H9 (cell line): Measurements from ENCODE around the gene CLEC10A. TPM values are rescaled to one million over a fixed set of nuclear protein-coding genes. Genes with fewer than 3 reads are reported as not detected.

ENCODE experiments used
- DNase-seq: peaks from one replicate; pipeline ENCODE4 v3.0.0-alpha.2; 2017
- H2AFZ ChIP-seq: one replicate; pipeline ENCODE4 v1.6.1; 2013; ENCODE audit warnings: mild to moderate bottlenecking, low read length, control low read depth, moderate library complexity
- H2AK5ac ChIP-seq: 2 replicates; pipeline ENCODE4 v1.6.1; 2013; ENCODE audit warnings: low read length, control low read depth, mixed read lengths; ENCODE audit not compliant: insufficient read length
- H2BK120ac ChIP-seq: one replicate; pipeline ENCODE4 v1.6.1; 2013; ENCODE audit warnings: low read depth, mild to moderate bottlenecking, low read length, control low read depth, inconsistent platforms; ENCODE audit not compliant: poor library complexity, severe bottlenecking
- H2BK12ac ChIP-seq: 2 replicates; pipeline ENCODE4 v1.6.1; 2013; ENCODE audit warnings: low read length, control low read depth, mixed read lengths, low read depth; ENCODE audit not compliant: insufficient read length
- H2BK15ac ChIP-seq: 2 replicates; pipeline ENCODE4 v1.6.1; 2013; ENCODE audit warnings: low read depth, low read length, control low read depth
- H2BK20ac ChIP-seq: one replicate; pipeline ENCODE4 v1.6.1; 2013; ENCODE audit warnings: low read depth, mild to moderate bottlenecking, low read length, control low read depth, inconsistent platforms; ENCODE audit not compliant: poor library complexity, severe bottlenecking
- H2BK5ac ChIP-seq: 2 replicates; pipeline ENCODE4 v1.6.1; 2013; ENCODE audit warnings: low read length, control low read depth, mixed read lengths; ENCODE audit not compliant: insufficient read length
- H3K14ac ChIP-seq: 2 replicates; pipeline ENCODE4 v1.6.1; 2013; ENCODE audit warnings: low read length, control low read depth; ENCODE audit not compliant: insufficient read depth
- H3K18ac ChIP-seq: 2 replicates; pipeline ENCODE4 v1.6.1; 2013; ENCODE audit warnings: low read depth, mild to moderate bottlenecking, mixed read lengths, low read length, control low read depth; ENCODE audit not compliant: insufficient read length
- H3K23ac ChIP-seq: 2 replicates; pipeline ENCODE4 v1.6.1; 2013; ENCODE audit warnings: low read length, control low read depth, mixed read lengths, low read depth; ENCODE audit not compliant: insufficient read length
- H3K23me2 ChIP-seq: 2 replicates; pipeline ENCODE4 v1.6.1; 2013; ENCODE audit warnings: low read depth, mild to moderate bottlenecking, mixed read lengths, low read length, control low read depth; ENCODE audit not compliant: insufficient read length, poor library complexity, severe bottlenecking
- H3K27ac ChIP-seq: 2 replicates; pipeline ENCODE4 v1.5.1; 2013; ENCODE audit warnings: low read length, control low read depth, mixed read lengths, low read depth; ENCODE audit not compliant: insufficient read length
- H3K27me3 ChIP-seq: 2 replicates; pipeline ENCODE4 v1.6.1; 2013; ENCODE audit warnings: low read length, control low read depth, inconsistent platforms; ENCODE audit not compliant: insufficient read depth
- H3K4ac ChIP-seq: 2 replicates; pipeline ENCODE4 v1.6.1; 2013; ENCODE audit warnings: low read depth, mild to moderate bottlenecking, control low read depth, inconsistent platforms, low read length, moderate library complexity
- H3K4me1 ChIP-seq: 2 replicates; pipeline ENCODE4 v1.6.1; 2013; ENCODE audit warnings: low read length, control low read depth, inconsistent platforms; ENCODE audit not compliant: insufficient read depth
- H3K4me2 ChIP-seq: 2 replicates; pipeline ENCODE4 v1.6.1; 2013; ENCODE audit warnings: low read length, control low read depth, mixed read lengths; ENCODE audit not compliant: insufficient read length, insufficient read depth
- H3K56ac ChIP-seq: 2 replicates; pipeline ENCODE4 v1.6.1; 2013; ENCODE audit warnings: low read depth, mild to moderate bottlenecking, mixed read lengths, low read length, control low read depth; ENCODE audit not compliant: insufficient read length
- H3K79me1 ChIP-seq: 2 replicates; pipeline ENCODE4 v1.6.1; 2013; ENCODE audit warnings: low read depth, mild to moderate bottlenecking, moderate library complexity, low read length, control low read depth, inconsistent platforms; ENCODE audit not compliant: insufficient read depth, poor library complexity, severe bottlenecking
- H3K79me2 ChIP-seq: 2 replicates; pipeline ENCODE4 v1.6.1; 2013; ENCODE audit warnings: low read length, control low read depth, inconsistent platforms; ENCODE audit not compliant: insufficient read depth
- H3K9ac ChIP-seq: 2 replicates; pipeline ENCODE4 v1.6.1; 2013; ENCODE audit warnings: low read length, control low read depth, mixed read lengths; ENCODE audit not compliant: insufficient read length; ENCODE audit errors: extremely low read depth
- H3K9me3 ChIP-seq: one replicate; pipeline ENCODE4 v1.6.1; 2013; ENCODE audit warnings: low read depth, low read length, inconsistent platforms; ENCODE audit not compliant: control insufficient read depth
- H3T11ph ChIP-seq: one replicate; pipeline ENCODE4 v1.6.1; 2013; ENCODE audit warnings: mild to moderate bottlenecking, low read length, control low read depth, inconsistent platforms
- H4K20me1 ChIP-seq: one replicate; pipeline ENCODE4 v1.6.1; 2013; ENCODE audit not compliant: control insufficient read depth, insufficient read length, insufficient read depth
- H4K5ac ChIP-seq: 2 replicates; pipeline ENCODE4 v1.6.1; 2013; ENCODE audit warnings: low read depth, mild to moderate bottlenecking, mixed read lengths, low read length, control low read depth; ENCODE audit not compliant: insufficient read length
- H4K8ac ChIP-seq: replicated peaks from 2 replicates; pipeline ENCODE4 v1.6.1; 2013; ENCODE audit warnings: low read length, control low read depth, mixed read lengths, low read depth; ENCODE audit not compliant: insufficient read length
- H4K91ac ChIP-seq: 2 replicates; pipeline ENCODE4 v1.6.1; 2013; ENCODE audit warnings: low read depth, mild to moderate bottlenecking, moderate library complexity, mixed read lengths, low read length, control low read depth; ENCODE audit not compliant: insufficient read length
- H3K27ac Mint-ChIP-seq, 3 experiments: 2 replicates in 2 of 3; 3 replicates in 1 of 3; pipeline ENCODE4 v1.8.0; 2020 to 2021; ENCODE audit warnings: mixed read lengths in 3 of 3, mild to moderate bottlenecking in 1 of 3, moderate library complexity in 1 of 3
- H3K27me3 Mint-ChIP-seq: 2 replicates; pipeline ENCODE4 v1.8.0; 2021; ENCODE audit warnings: low read depth, mild to moderate bottlenecking, moderate library complexity, mixed read lengths
- H3K36me3 Mint-ChIP-seq, 3 experiments: 2 replicates in 2 of 3; 3 replicates in 1 of 3; pipeline ENCODE4 v1.8.0; 2020 to 2021; ENCODE audit warnings: low read depth in 3 of 3, mixed read lengths in 3 of 3; ENCODE audit not compliant: insufficient read depth in 1 of 3
- H3K4me1 Mint-ChIP-seq, 2 experiments: 2 replicates each; pipeline ENCODE4 v1.8.0; 2020; ENCODE audit warnings: mixed read lengths in 2 of 2
- H3K4me3 Mint-ChIP-seq, 2 experiments: 2 replicates in 1 of 2; 3 replicates in 1 of 2; pipeline ENCODE4 v1.8.0; 2020 to 2021; ENCODE audit warnings: mild to moderate bottlenecking in 2 of 2, mixed read lengths in 2 of 2, moderate library complexity in 1 of 2
- H3K9me3 Mint-ChIP-seq, 2 experiments: 2 replicates in 1 of 2; 3 replicates in 1 of 2; pipeline ENCODE4 v1.8.0; 2020; ENCODE audit warnings: mild to moderate bottlenecking in 2 of 2, mixed read lengths in 2 of 2, moderate library complexity in 1 of 2
- WGBS: extraction: QIAGEN DNeasy Blood & Tissue Kit; methylation state at CpG from one replicate; pipeline ENCODE4 v1.1.7; 2013; ENCODE audit warnings: missing lambda C conversion rate, low lambda C conversion rate, mixed read lengths; ENCODE audit not compliant: insufficient read length; ENCODE audit errors: extremely low coverage; 5-methylcytosine and 5-hydroxymethylcytosine counted together
- long read RNA-seq: library from polyadenylated mRNA; unstranded; transcript quantifications from one replicate; pipeline ENCODE4 v2.0.0, GENCODE V29; 2020
- total RNA-seq: library from RNA; stranded (reverse); gene quantifications from 2 replicates; pipeline ENCODE4 v1.2.1, GENCODE V29; 2021
- TF ChIP-seq, protein P1 (sequence below): fragments of 200-600 bp; sonication (generic); conservative IDR thresholded peaks from 3 replicates; pipeline ENCODE4 v1.8.0; 2021; ENCODE audit warnings: antibody characterized with exemption, mild to moderate bottlenecking

CLEC10A gene
- not detected in 2 replicates for total RNA-seq
- long read RNA-seq, result 0 reads

DNA sequence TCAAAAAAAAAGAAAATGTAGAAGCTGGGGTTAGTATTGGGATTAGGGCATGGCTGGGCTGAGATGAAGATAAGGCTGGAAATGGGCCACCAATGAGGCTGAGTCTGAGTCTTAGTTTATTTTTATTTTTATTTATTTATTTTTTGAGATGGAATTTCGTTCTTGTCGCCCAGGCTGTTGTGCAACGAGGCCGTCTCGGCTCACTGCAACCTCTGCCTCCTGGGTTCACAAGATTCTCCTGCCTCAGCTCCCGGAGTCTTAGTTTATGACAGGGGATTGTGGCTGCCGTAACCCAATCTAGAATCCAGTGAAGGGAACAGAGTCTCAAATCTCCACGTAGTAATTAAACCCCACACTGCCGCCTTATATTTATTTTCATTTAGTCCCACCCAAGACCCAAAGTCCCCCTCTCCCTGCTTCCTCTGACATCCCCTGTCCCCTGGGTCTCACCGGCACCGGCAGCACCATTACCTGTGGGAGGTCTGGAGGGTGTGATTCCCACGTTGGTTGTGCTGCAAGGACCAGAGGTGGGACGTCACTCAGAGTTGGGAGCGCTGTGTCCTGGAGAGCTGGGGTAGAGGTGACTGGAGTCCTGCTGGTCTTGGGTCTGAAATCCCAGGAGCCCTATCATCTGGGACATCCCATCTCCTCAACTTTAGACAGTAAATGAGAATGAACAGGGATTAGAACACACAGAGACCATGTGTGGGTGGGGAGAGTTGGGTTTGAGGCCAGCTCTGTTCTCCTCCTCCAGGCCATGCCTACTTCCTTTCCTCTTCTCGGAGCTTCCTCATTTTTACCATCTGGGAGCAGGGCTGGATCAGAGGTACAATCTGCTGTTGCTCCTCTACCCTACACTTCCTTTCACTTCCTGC, at the start of gene CLEC10A:
Gene CLEC10A, minus strand, starts transcription at position 671 of the 875 bp plus-strand sequence. CDS start 1,439 bp downstream, outside the sequence.
- no CpG with 5 or more reads among the region's 15 CpGs for WGBS
- no peak within 1 kb of the TSS for H2BK5ac ChIP-seq
- H2BK120ac ChIP-seq, result no peak within 1 kb of the TSS
- H2BK20ac ChIP-seq, result no peak within 1 kb of the TSS
- H3K4me1 ChIP-seq, result no peaks in the 10 kb centered on the region
- H3K79me1 ChIP-seq, result no peaks in the 10 kb centered on the region
- Mint-ChIP-seq H3K27me3 (peaks cover 16% of the 10 kb centered on the region), H3K27ac (no peak within 1 kb of the TSS; a peak in 1 of 7 replicates), H3K9me3 (peaks cover 0 to 6% of the 10 kb centered on the region in 2 experiments; a peak in 1 of 5 replicates), H3K4me1 (0 out of 4 replicates have a peak, but pooled peaks cover 0 to 2% of the 10 kb centered on the region in 2 experiments), H3K4me3 (no peak within 1 kb of the TSS; a peak in 1 of 5 replicates), H3K36me3 (no peaks in the 10 kb centered on the region)
- no peak within 1 kb of the TSS for H3T11ph ChIP-seq
- no peaks in the 10 kb centered on the region for H3K23me2 ChIP-seq
- no peak within 1 kb of the TSS for H3K56ac ChIP-seq
- H2AK5ac ChIP-seq, result no peak within 1 kb of the TSS
- H4K91ac ChIP-seq, result no peak within 1 kb of the TSS
- no peak within 1 kb of the TSS for H4K8ac ChIP-seq
- no peak within 1 kb of the TSS for H3K23ac ChIP-seq
- H3K27me3 ChIP-seq, result no peaks in the 10 kb centered on the region; the same call in 1 of the 2 replicates
- H3K9me3 ChIP-seq, result no peaks in the 10 kb centered on the region
- H3K27ac ChIP-seq, result no peak within 1 kb of the TSS
- no peak within 1 kb of the TSS for H4K5ac ChIP-seq
- H3K79me2 ChIP-seq, result no peaks in the 10 kb centered on the region
- no peak within 1 kb of the TSS for H2BK15ac ChIP-seq
- TF ChIP-seq, protein P1, sequence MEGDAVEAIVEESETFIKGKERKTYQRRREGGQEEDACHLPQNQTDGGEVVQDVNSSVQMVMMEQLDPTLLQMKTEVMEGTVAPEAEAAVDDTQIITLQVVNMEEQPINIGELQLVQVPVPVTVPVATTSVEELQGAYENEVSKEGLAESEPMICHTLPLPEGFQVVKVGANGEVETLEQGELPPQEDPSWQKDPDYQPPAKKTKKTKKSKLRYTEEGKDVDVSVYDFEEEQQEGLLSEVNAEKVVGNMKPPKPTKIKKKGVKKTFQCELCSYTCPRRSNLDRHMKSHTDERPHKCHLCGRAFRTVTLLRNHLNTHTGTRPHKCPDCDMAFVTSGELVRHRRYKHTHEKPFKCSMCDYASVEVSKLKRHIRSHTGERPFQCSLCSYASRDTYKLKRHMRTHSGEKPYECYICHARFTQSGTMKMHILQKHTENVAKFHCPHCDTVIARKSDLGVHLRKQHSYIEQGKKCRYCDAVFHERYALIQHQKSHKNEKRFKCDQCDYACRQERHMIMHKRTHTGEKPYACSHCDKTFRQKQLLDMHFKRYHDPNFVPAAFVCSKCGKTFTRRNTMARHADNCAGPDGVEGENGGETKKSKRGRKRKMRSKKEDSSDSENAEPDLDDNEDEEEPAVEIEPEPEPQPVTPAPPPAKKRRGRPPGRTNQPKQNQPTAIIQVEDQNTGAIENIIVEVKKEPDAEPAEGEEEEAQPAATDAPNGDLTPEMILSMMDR, result no peak
- no peak within 1 kb of the TSS for H3K4me2 ChIP-seq
- no peak within 1 kb of the TSS for H3K4ac ChIP-seq
- no peak within 1 kb of the TSS for H2BK12ac ChIP-seq
- H4K20me1 ChIP-seq, result no peaks in the 10 kb centered on the region
- no peak within 1 kb of the TSS for H2AFZ ChIP-seq
- no peak for DNase-seq
- no peak within 1 kb of the TSS for H3K18ac ChIP-seq
- no peak within 1 kb of the TSS for H3K14ac ChIP-seq
- H3K9ac ChIP-seq, result no peak within 1 kb of the TSS
